ENCODE measurements around the gene TMEM39B.
"Not testable (repeated sequence)": the region's sequence is repeated elsewhere in the genome, so short reads cannot be mapped to it uniquely, and the experiment has no call there.

Gene TMEM39B

GRCh38 chr1:32138965-32139364, 66.2 kb downstream of the TMEM39B start:
- intact Hi-C loops (cut with DNase I; ENCODE audit: low total_unique reads) = no loop called here
- H3K27ac ChIP-seq = no peak overlapping the region
- no peaks in the 10 kb centered on the region for H3K27me3 ChIP-seq
- no peaks in the 10 kb centered on the region for H3K9me3 ChIP-seq
- no peak overlapping the region for H3K4me3 ChIP-seq
- peaks cover 0 to 5% (median 0%) of the 10 kb centered on the region in 3 donors for H3K36me3 ChIP-seq
- TF ChIP-seq, protein P1, sequence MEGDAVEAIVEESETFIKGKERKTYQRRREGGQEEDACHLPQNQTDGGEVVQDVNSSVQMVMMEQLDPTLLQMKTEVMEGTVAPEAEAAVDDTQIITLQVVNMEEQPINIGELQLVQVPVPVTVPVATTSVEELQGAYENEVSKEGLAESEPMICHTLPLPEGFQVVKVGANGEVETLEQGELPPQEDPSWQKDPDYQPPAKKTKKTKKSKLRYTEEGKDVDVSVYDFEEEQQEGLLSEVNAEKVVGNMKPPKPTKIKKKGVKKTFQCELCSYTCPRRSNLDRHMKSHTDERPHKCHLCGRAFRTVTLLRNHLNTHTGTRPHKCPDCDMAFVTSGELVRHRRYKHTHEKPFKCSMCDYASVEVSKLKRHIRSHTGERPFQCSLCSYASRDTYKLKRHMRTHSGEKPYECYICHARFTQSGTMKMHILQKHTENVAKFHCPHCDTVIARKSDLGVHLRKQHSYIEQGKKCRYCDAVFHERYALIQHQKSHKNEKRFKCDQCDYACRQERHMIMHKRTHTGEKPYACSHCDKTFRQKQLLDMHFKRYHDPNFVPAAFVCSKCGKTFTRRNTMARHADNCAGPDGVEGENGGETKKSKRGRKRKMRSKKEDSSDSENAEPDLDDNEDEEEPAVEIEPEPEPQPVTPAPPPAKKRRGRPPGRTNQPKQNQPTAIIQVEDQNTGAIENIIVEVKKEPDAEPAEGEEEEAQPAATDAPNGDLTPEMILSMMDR (IDR thresholded peaks at IDR 0.05) = no peak
- peaks cover 0 to 26% (median 10%) of the 10 kb centered on the region in 4 donors for H3K4me1 ChIP-seq
- no peak for DNase-seq

GRCh38 chr1:32142446-32143301, 69.9 kb downstream of the TMEM39B start:
- H3K27ac ChIP-seq = peak overlapping the region in 1 of 2 donors; percentile 15
- H3K36me3 ChIP-seq = no peaks in the 10 kb centered on the region
- DNase-seq = peak in 1 of 2 donors; percentile 24
- TF ChIP-seq, protein P1 (IDR thresholded peaks at IDR 0.05) = no peak
- peaks cover 0 to 22% (median 10%) of the 10 kb centered on the region in 4 donors for H3K4me1 ChIP-seq
- intact Hi-C loops (cut with DNase I; ENCODE audit: low total_unique reads) = no loop called here
- H3K9me3 ChIP-seq = no peaks in the 10 kb centered on the region
- no peaks in the 10 kb centered on the region for H3K27me3 ChIP-seq
- no peak overlapping the region for H3K4me3 ChIP-seq

DNA sequence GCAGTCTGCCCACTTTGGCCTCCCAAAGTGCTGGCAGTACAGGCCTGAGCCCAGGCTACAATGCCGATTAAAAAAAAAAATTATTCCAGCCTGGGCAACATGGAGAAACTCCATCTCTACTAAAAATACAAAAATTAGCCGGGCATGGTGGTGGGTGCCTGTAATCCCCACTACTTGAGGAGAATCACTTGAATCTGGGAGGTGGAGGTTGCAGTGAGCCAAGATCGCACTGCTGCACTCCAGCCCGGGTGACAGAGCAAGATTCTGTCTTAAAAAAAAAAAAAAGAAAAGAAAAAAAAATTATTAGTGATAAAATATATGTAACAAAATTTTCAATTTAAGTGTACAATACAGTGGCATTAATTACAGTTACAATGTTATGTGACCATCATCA, 70.6 kb downstream of the TMEM39B start:
- H3K27ac ChIP-seq; H3K36me3 ChIP-seq; H3K9me3 ChIP-seq; H3K4me3 ChIP-seq; intact Hi-C loops (cut with DNase I; ENCODE audit: low total_unique reads); DNase-seq; H3K27me3 ChIP-seq: not testable (repeated sequence)
- H3K4me1 ChIP-seq = peaks cover 0 to 22% (median 10%) of the 10 kb centered on the region in 4 donors

GRCh38 chr1:32144033-32144432, 71.3 kb downstream of the TMEM39B start:
- Histone ChIP-seq H3K27me3 (no peaks in the 10 kb centered on the region), H3K4me1 (peaks cover 0 to 19% (median 9%) of the 10 kb centered on the region in 4 donors), H3K27ac (no peak overlapping the region), H3K4me3 (no peak overlapping the region), H3K9me3 (no peaks in the 10 kb centered on the region), H3K36me3 (peaks cover 5 to 8% (median 5%) of the 10 kb centered on the region in 3 donors)
- TF ChIP-seq, protein P1 (IDR thresholded peaks at IDR 0.05) = no peak
- intact Hi-C loops (cut with DNase I; ENCODE audit: low total_unique reads) = no loop called here
- DNase-seq = no peak

GRCh38 chr1:32147799-32148198, 75.1 kb downstream of the TMEM39B start:
- intact Hi-C loops (cut with DNase I; ENCODE audit: low total_unique reads); H3K4me3 ChIP-seq; H3K9me3 ChIP-seq; DNase-seq; H3K27ac ChIP-seq; H3K27me3 ChIP-seq: not testable (repeated sequence)
- Histone ChIP-seq H3K4me1 (peaks cover 0 to 18% (median 6%) of the 10 kb centered on the region in 4 donors), H3K36me3 (peaks cover 5 to 10% (median 5%) of the 10 kb centered on the region in 3 donors)

- intact Hi-C loops (cut with DNase I; ENCODE audit: low total_unique reads) = no loop called here
- H3K36me3 ChIP-seq = peaks cover 11 to 18% (median 17%) of the 10 kb centered on the region in 3 donors
Measured at GRCh38 chr1:32150847-32151246, 78.1 kb downstream of the TMEM39B start.

More at GRCh38 chr1:32150847-32151246, 78.1 kb downstream of the TMEM39B start:
- no peak overlapping the region for H3K27ac ChIP-seq
- H3K27me3 ChIP-seq = no peaks in the 10 kb centered on the region
- DNase-seq = no peak
- TF ChIP-seq, protein P1 (IDR thresholded peaks at IDR 0.05) = no peak
- H3K4me3 ChIP-seq = no peak overlapping the region
- peaks cover 0 to 13% (median 3%) of the 10 kb centered on the region in 4 donors for H3K4me1 ChIP-seq
- H3K9me3 ChIP-seq = no peaks in the 10 kb centered on the region

All from tibial artery (tissue), 4 donors.